Measurements from ENCODE around the gene GNG5.

- TF ChIP-seq CTCF (IDR thresholded peaks at IDR 0.05; ENCODE audit: low read depth, low read length) (no peak), EZH2phosphoT487 (IDR thresholded peaks at IDR 0.05; ENCODE audit: low read depth) (no peak)
Observed at GRCh38 chr1:84508510-84508909, 2.1 kb upstream of the GNG5 start.
